ENCODE data around the gene DGAT2. TPM values are rescaled to one million over a fixed set of nuclear protein-coding genes. Genes with fewer than 3 reads are reported as not detected.

DGAT2 gene
- total RNA-seq, 1 experiment from 2014 or later, result 6.5 TPM

- TF ChIP-seq CTCF (conservative IDR thresholded peaks at IDR 0.05) (no peak), EZH2 (IDR thresholded peaks at IDR 0.05; ENCODE audit: low read depth) (no peak)
- H3K9me3 ChIP-seq (ENCODE audit: insufficient read depth, low read depth), result no peaks in the 10 kb centered on the region
- H3K4me1 ChIP-seq (replicated peaks; ENCODE audit: insufficient read depth), result peaks cover 60% of the 10 kb centered on the region
- no peak for DNase-seq
- no peaks in the 10 kb centered on the region for H3K27me3 ChIP-seq (ENCODE audit: insufficient read depth, low read depth)
- H4K20me1 ChIP-seq (ENCODE audit: insufficient read depth), result no peaks in the 10 kb centered on the region
- no TSS peak for BruUV-seq (replicated peaks)
- no peaks in the 10 kb centered on the region for H3K79me2 ChIP-seq (ENCODE audit: low read depth)
- H2AFZ ChIP-seq, result no peak overlapping the region
- no peak overlapping the region for H3K4me3 ChIP-seq
- POLR2A ChIA-PET (ENCODE audit: unreplicated experiment), result interaction anchor here (0.8 kb wide), 1 partner anchor 209 kb away, joined by 50 read pairs; no protein-coding TSS in a partner anchor
- no peaks in the 10 kb centered on the region for H3K36me3 ChIP-seq (ENCODE audit: low read depth)
- H3K27ac ChIP-seq, result no peak overlapping the region
- no peak overlapping the region for H3K4me2 ChIP-seq
- CTCF ChIA-PET, result no interaction called here
- no peaks in the 10 kb centered on the region for H3K9me2 ChIP-seq (ENCODE audit: insufficient read depth)
- peaks cover 24% of the 10 kb centered on the region; the same call in 1 of the 2 replicates for H3F3A ChIP-seq (ENCODE audit: insufficient read depth, low read depth)
- intact Hi-C loops (cut with micrococcal nuclease; ENCODE audit: unreplicated experiment), result no loop called here
These were observed 25.4 kb downstream of the DGAT2 start for GRCh38 chr11:75793966-75794365.

DNA sequence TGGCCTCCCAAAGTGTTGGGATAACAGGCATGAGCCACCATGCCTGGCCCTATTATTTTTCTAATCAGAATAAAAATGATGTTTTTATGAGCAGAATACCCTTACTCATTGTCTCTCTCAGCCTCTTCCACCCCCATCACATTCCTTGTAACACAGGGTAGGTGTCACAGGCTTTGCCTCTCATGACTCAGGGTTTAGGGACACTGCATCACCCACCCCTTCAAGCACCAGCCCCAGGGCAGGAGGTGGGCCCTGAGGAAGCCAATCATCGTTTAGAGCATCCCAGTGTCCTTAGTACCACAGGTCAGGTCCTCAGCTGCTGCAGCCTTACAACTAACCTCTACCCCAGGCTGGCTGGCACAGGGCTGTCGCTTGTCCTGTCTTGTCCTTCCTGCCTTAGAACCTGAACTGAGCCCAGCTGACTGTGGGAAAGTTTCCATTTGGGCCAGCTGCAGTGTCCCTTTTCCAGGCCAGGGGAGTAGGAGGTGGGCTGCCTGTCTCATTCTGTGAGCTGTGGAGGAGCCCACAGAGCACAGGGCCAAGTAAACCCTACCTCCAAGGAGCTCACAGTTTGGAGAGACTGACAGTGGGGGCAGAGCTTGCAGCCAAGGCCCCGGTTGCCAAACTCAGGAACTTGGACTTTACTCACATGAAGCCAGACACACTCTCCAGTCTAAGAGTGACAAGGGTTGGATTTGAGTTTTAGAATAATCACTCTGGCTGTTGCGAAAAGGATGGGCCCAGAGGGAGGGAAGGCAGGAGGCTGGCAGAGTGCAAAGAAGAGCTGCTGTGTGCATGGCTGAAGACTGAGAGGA is 26.9 kb downstream of the DGAT2 start:
- Histone ChIP-seq H2AFZ (no peak overlapping the region), H3K79me2 (ENCODE audit: low read depth) (no peaks in the 10 kb centered on the region), H3K27me3 (ENCODE audit: insufficient read depth, low read depth) (no peaks in the 10 kb centered on the region), H3K27ac (no peak overlapping the region), H3K9me3 (ENCODE audit: insufficient read depth, low read depth) (no peaks in the 10 kb centered on the region), H3K36me3 (ENCODE audit: low read depth) (no peaks in the 10 kb centered on the region), H3K9me2 (ENCODE audit: insufficient read depth) (no peaks in the 10 kb centered on the region), H3F3A (ENCODE audit: insufficient read depth, low read depth) (peaks cover 11% of the 10 kb centered on the region; the same call in 1 of the 2 replicates), H3K4me3 (no peak overlapping the region), H3K4me1 (replicated peaks; ENCODE audit: insufficient read depth) (peaks cover 48% of the 10 kb centered on the region), H4K20me1 (ENCODE audit: insufficient read depth) (no peaks in the 10 kb centered on the region), H3K4me2 (no peak overlapping the region)
- POLR2A ChIA-PET (ENCODE audit: unreplicated experiment), result no interaction called here
- TF ChIP-seq EZH2 (IDR thresholded peaks at IDR 0.05; ENCODE audit: low read depth), result no peak
- TF ChIP-seq CTCF (conservative IDR thresholded peaks at IDR 0.05), result no peak
- intact Hi-C loops (cut with micrococcal nuclease; ENCODE audit: unreplicated experiment), result no loop called here
- no peak for DNase-seq
- CTCF ChIA-PET, result no interaction called here
- no TSS peak for BruUV-seq (replicated peaks)

DNA sequence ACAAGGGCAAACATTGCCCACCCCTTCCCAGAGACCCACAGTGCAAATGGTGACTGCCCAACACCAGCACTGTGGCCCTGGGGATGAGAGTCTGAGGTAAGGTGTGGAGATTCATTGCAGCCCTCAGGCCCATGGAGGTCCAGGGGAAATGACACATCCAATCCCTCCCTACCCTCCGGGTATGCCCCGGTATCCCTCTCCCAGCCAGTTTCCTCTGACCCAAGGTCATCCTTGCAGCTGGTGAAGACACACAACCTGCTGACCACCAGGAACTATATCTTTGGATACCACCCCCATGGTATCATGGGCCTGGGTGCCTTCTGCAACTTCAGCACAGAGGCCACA is 27.5 kb downstream of the DGAT2 start:
- intact Hi-C loops (cut with micrococcal nuclease; ENCODE audit: unreplicated experiment), result no loop called here
- CTCF ChIA-PET, result no interaction called here

More for the DNA sequence above, 27.5 kb downstream of the DGAT2 start:
- H4K20me1 ChIP-seq (ENCODE audit: insufficient read depth), result no peaks in the 10 kb centered on the region
- H3K27me3 ChIP-seq (ENCODE audit: insufficient read depth, low read depth), result no peaks in the 10 kb centered on the region
- no peak overlapping the region for H2AFZ ChIP-seq
- H3K36me3 ChIP-seq (ENCODE audit: low read depth), result no peaks in the 10 kb centered on the region
- H3K27ac ChIP-seq, result no peak overlapping the region
- H3K4me3 ChIP-seq, result no peak overlapping the region
- H3K4me1 ChIP-seq (replicated peaks; ENCODE audit: insufficient read depth), result peaks cover 43% of the 10 kb centered on the region
- H3K9me3 ChIP-seq (ENCODE audit: insufficient read depth, low read depth), result no peaks in the 10 kb centered on the region
- no peak overlapping the region for H3K4me2 ChIP-seq
- BruUV-seq (replicated peaks), result no TSS peak
- POLR2A ChIA-PET (ENCODE audit: unreplicated experiment), result no interaction called here
- H3F3A ChIP-seq (ENCODE audit: insufficient read depth, low read depth), result peaks cover 5% of the 10 kb centered on the region; the same call in 1 of the 2 replicates
- no peaks in the 10 kb centered on the region for H3K9me2 ChIP-seq (ENCODE audit: insufficient read depth)
- no peak for DNase-seq
- TF ChIP-seq EZH2 (IDR thresholded peaks at IDR 0.05; ENCODE audit: low read depth) (no peak), CTCF (conservative IDR thresholded peaks at IDR 0.05) (no peak)
- H3K79me2 ChIP-seq (ENCODE audit: low read depth), result no peaks in the 10 kb centered on the region
